ENCODE measurements around the gene MGLL. TPM values are rescaled to one million over a fixed set of nuclear protein-coding genes. Genes with fewer than 3 reads are reported as not detected.

MGLL gene
- total RNA-seq, 4 donors from 2014 or later, result 36.7 to 146 (median 73.5) TPM

DNA sequence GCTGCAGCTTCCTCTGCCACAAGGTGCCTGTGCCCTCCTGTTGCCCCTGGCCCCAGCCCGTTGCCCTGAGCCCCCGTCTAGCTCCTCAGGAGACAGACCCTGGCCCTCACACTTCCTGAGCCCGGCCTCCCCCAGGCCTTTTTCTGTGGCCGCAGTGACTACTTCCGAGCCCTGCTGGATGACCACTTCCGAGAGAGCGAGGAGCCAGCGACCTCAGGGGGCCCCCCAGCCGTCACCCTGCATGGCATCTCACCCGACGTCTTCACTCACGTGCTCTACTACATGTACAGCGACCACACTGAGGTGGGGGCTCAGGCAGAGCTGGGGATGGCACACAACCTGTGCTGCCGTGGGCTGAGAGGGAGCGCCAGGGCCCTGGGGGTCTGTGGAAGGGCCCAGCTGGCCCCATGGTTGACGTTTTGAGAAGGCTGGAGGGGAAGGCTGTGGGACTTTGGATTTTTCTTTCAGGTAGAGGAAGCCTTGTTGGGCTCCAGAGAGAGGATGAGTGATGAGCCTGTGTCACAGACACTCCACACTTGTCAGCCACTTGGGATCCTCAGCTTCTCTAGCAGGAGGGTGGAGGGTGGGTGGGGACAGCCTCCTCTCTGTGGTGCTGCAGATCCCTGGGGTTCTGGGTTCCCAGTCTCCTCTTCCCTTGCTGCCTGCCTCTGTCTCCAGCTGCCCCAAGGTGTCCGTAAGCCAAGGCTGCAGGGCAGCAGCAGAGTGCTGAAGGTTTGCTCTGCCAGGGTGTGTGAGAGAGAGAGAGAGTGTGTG is 144.6 kb downstream of the MGLL start:
- no peak for TF ChIP-seq POLR2A (IDR thresholded peaks at IDR 0.05)
- TF ChIP-seq, protein P1, sequence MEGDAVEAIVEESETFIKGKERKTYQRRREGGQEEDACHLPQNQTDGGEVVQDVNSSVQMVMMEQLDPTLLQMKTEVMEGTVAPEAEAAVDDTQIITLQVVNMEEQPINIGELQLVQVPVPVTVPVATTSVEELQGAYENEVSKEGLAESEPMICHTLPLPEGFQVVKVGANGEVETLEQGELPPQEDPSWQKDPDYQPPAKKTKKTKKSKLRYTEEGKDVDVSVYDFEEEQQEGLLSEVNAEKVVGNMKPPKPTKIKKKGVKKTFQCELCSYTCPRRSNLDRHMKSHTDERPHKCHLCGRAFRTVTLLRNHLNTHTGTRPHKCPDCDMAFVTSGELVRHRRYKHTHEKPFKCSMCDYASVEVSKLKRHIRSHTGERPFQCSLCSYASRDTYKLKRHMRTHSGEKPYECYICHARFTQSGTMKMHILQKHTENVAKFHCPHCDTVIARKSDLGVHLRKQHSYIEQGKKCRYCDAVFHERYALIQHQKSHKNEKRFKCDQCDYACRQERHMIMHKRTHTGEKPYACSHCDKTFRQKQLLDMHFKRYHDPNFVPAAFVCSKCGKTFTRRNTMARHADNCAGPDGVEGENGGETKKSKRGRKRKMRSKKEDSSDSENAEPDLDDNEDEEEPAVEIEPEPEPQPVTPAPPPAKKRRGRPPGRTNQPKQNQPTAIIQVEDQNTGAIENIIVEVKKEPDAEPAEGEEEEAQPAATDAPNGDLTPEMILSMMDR (IDR thresholded peaks at IDR 0.05), result no peak
- DNase-seq, result no peak
- Histone ChIP-seq H3K36me3 (peaks cover 0 to 52% (median 0%) of the 10 kb centered on the region in 3 donors), H3K4me1 (peaks cover 14 to 42% (median 15%) of the 10 kb centered on the region in 3 donors), H3K27ac (no peak overlapping the region), H3K4me3 (no peak overlapping the region), H3K27me3 (no peaks in the 10 kb centered on the region), H3K9me3 (no peaks in the 10 kb centered on the region)
- intact Hi-C loops (cut with DNase I), result loop anchor here (10.0 kb wide), 1 partner anchor 147 kb away; the partner anchor contains the start of gene MGLL
- WGBS, 2 donors, result 86% methylated on average over 10 of the region's 17 CpGs; no CpG with 5 or more reads in 1 of the 2 donors

DNA sequence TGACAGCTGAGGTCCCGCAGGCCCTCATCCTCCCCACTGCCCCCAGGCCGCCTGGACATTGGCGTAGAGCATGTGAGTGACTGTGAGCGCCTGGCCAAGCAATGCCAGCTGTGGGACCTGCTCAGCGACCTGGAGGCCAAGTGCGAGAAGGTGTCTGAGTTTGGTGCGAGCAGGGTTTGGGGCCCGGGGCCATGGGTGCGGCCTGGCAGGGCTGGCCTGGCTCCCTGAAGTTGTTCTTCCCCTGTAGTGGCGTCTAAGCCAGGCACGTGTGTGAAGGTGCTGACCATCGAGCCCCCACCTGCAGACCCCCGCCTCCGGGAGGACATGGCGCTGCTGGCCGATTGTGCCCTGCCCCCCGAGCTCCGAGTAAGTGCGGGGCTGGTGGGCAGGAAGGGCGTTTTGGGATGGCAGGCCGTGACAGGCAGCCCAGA is 145.4 kb downstream of the MGLL start:
- no peak for DNase-seq
- Histone ChIP-seq H3K4me3 (no peak overlapping the region), H3K4me1 (peaks cover 18 to 48% (median 20%) of the 10 kb centered on the region in 3 donors), H3K36me3 (peaks cover 0 to 52% (median 0%) of the 10 kb centered on the region in 3 donors), H3K27me3 (no peaks in the 10 kb centered on the region), H3K9me3 (no peaks in the 10 kb centered on the region), H3K27ac (no peak overlapping the region)
- no peak for TF ChIP-seq POLR2A (IDR thresholded peaks at IDR 0.05)
- TF ChIP-seq, protein P1 (IDR thresholded peaks at IDR 0.05), result no peak
- WGBS, 2 donors, result 60 to 95% methylated on average over 2 to 7 of the region's 21 CpGs
- intact Hi-C loops (cut with DNase I), result loop anchor here (10.0 kb wide), 1 partner anchor 148 kb away; the partner anchor contains the start of gene MGLL

DNA sequence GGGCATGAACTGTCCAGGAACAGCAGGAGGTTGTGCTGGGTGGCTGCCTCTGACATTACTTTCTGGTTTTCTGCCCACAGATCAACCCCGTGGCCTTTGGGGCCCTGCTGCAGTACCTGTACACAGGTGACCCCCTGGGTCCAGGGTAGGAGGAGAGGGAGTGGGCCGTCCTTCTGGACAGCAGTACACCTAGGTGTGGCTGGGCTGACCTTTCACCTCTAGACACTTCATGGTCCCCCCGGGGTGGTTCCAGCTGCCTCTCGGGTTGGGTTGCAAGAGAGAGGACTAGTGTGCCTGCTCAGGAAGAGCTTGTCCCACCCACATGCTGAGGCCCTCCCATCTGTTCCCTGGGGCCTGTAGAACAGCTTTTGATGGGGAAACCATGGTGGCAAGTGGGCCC is 145.9 kb downstream of the MGLL start:
- WGBS, 2 donors, result 73% methylated on average over 2 of the region's 4 CpGs; no CpG with 5 or more reads in 1 of the 2 donors
- intact Hi-C loops (cut with DNase I), result loop anchor here (10.0 kb wide), 1 partner anchor 148 kb away; the partner anchor contains the start of gene MGLL
- no peak for TF ChIP-seq POLR2A (IDR thresholded peaks at IDR 0.05)
- TF ChIP-seq, protein P1 (IDR thresholded peaks at IDR 0.05), result no peak
- Histone ChIP-seq H3K4me1 (peaks cover 22 to 53% (median 24%) of the 10 kb centered on the region in 3 donors), H3K4me3 (no peak overlapping the region), H3K27ac (no peak overlapping the region), H3K36me3 (peaks cover 0 to 52% (median 0%) of the 10 kb centered on the region in 3 donors), H3K9me3 (no peaks in the 10 kb centered on the region), H3K27me3 (no peaks in the 10 kb centered on the region)
- no peak for DNase-seq

DNA sequence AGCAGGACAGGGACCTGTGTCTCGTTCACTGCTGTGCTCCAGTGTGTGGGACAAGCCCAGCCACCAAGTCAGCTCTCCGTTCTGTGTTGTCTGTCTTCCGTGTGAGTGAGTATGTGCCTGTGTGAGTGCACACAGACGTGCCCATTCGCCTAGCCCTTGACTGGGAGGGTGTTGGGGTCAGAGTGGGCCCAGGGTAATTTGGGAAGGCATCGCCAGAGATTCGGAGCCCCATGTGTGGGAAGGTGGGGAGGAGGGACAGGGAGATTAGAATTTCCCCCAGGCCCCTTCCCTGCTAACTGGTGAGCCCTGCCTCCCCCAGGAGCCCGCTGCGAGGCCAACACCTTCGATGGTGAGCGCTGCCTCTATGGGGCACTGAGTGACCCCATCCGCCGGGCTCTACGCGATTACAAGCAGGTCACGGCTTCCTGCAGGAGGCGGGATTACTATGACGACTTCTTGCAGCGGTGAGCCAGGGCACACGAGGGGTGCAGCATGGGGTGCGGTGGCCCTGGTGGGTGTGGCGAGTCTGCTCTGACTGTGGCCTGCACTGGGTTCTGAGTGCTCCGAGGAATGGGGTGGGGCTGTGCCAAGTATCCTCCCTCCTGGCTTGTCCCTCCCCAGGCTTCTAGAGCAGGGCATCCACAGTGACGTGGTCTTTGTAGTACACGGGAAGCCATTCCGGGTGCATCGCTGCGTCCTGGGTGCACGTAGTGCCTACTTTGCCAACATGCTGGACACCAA is 146.5 kb downstream of the MGLL start:
- Histone ChIP-seq H3K4me3 (no peak overlapping the region), H3K27me3 (no peaks in the 10 kb centered on the region), H3K27ac (no peak overlapping the region), H3K9me3 (no peaks in the 10 kb centered on the region), H3K4me1 (peaks cover 22 to 56% (median 24%) of the 10 kb centered on the region in 3 donors), H3K36me3 (peaks cover 0 to 52% (median 0%) of the 10 kb centered on the region in 3 donors)
- no peak for DNase-seq
- WGBS, 2 donors, result 93 to 100% methylated on average over 5 to 11 of the region's 29 CpGs
- intact Hi-C loops (cut with DNase I), result loop anchor here (10.0 kb wide), 1 partner anchor 149 kb away; the partner anchor contains the start of gene MGLL
- TF ChIP-seq POLR2A (IDR thresholded peaks at IDR 0.05), result no peak
- TF ChIP-seq, protein P1 (IDR thresholded peaks at IDR 0.05), result no peak

Data from esophagus squamous epithelium (tissue), 5 donors.